HEK293 (cell line): ENCODE data around the gene MTCL1.

ENCODE experiments used
- CTCF ChIP-seq: fragments of 450-650 bp; formaldehyde crosslinking; IDR thresholded peaks from 2 replicates; pipeline ENCODE4 v1.5.1; 2016; ENCODE audit warnings: missing biosample characterization, missing genetic modification characterization
- REST ChIP-seq: fragments of 450-650 bp; formaldehyde crosslinking; IDR thresholded peaks from 2 replicates; pipeline ENCODE4 v1.5.1; 2016; ENCODE audit warnings: missing biosample characterization, missing genetic modification characterization
- TSHZ1 ChIP-seq: fragments of 450-650 bp; formaldehyde crosslinking; IDR thresholded peaks from 2 replicates; pipeline ENCODE4 v1.5.1; 2016; ENCODE audit warnings: missing biosample characterization, missing genetic modification characterization, borderline replicate concordance
- ZNF221 ChIP-seq: fragments of 450-650 bp; formaldehyde crosslinking; IDR thresholded peaks from 2 replicates; pipeline ENCODE4 v1.5.1; 2017; ENCODE audit warnings: missing biosample characterization, missing genetic modification characterization, borderline replicate concordance
- ZNF23 ChIP-seq: fragments of 450-650 bp; formaldehyde crosslinking; IDR thresholded peaks from 2 replicates; pipeline ENCODE4 v1.5.1; 2016; ENCODE audit warnings: missing biosample characterization, missing genetic modification characterization, borderline replicate concordance
- ZNF302 ChIP-seq: fragments of 450-650 bp; formaldehyde crosslinking; IDR thresholded peaks from 2 replicates; pipeline ENCODE4 v1.5.1; 2016; ENCODE audit warnings: missing biosample characterization, missing genetic modification characterization, low read depth
- ZNF501 ChIP-seq: fragments of 450-650 bp; formaldehyde crosslinking; IDR thresholded peaks from 2 replicates; pipeline ENCODE4 v1.5.1; 2016; ENCODE audit warnings: missing biosample characterization, missing genetic modification characterization
- ZNF558 ChIP-seq: fragments of 450-650 bp; formaldehyde crosslinking; IDR thresholded peaks from 2 replicates; pipeline ENCODE4 v1.5.1; 2016; ENCODE audit warnings: missing biosample characterization, missing genetic modification characterization
- ZNF629 ChIP-seq: fragments of 450-650 bp; formaldehyde crosslinking; IDR thresholded peaks from 2 replicates; pipeline ENCODE4 v1.5.1; 2017; ENCODE audit warnings: missing biosample characterization, missing genetic modification characterization
- ZXDB ChIP-seq: fragments of 450-650 bp; formaldehyde crosslinking; IDR thresholded peaks from 2 replicates; pipeline ENCODE4 v1.5.1; 2016; ENCODE audit warnings: missing biosample characterization, missing genetic modification characterization

GRCh38 chr18:8705238-8705960 lies at the start of gene MTCL1:
- TF ChIP-seq TSHZ1 (tag by site-specific recombination) (no peak), ZXDB (tag by site-specific recombination) (no peak), CTCF (tag by site-specific recombination) (no peak), ZNF23 (tag by site-specific recombination) (no peak), ZNF221 (tag by site-specific recombination) (no peak), ZNF501 (tag by site-specific recombination) (no peak), ZNF629 (tag by site-specific recombination) (no peak), ZNF302 (tag by site-specific recombination) (no peak), ZNF558 (tag by site-specific recombination) (no peak), REST (tag by site-specific recombination) (no peak)
